ENCODE measurements around the gene TBC1D9.

DNA sequence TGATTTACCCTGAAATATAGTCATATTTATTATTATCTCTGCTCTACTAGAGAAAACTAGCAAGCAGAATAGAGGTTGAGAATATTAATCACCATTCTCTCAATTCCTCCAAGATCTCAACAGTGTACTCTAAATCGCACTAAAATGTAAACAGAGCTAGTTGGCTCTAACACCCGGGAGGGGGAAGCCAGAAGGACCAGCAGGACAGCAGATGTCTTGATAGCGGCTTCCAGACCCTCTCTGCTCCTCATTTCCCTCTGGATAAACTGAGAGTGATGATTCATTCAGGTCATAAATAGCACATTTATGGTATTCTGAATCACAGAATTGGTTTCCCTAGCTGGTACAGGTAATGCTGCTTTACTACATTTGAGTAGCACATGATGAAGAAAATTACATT is 82.5 kb downstream of the TBC1D9 start:
- TF ChIP-seq CTCF (IDR thresholded peaks at IDR 0.05) (no peak), EP300 (IDR thresholded peaks at IDR 0.05) (no peak)

Data from sigmoid colon (tissue), 4 donors.